ENCODE measurements around the gene EVA1C. TPM values are rescaled to one million over a fixed set of nuclear protein-coding genes. Genes with fewer than 3 reads are reported as not detected.
A peak's percentile ranks its signal among the peaks of the same experiment; 100 is the strongest.
"Not testable (repeated sequence)": the region's sequence is repeated elsewhere in the genome, so short reads cannot be mapped to it uniquely, and the experiment has no call there.

EVA1C gene
- total and polyA plus RNA-seq, 7 donors, result 5.5 to 10.7 (median 6.1) TPM

DNA sequence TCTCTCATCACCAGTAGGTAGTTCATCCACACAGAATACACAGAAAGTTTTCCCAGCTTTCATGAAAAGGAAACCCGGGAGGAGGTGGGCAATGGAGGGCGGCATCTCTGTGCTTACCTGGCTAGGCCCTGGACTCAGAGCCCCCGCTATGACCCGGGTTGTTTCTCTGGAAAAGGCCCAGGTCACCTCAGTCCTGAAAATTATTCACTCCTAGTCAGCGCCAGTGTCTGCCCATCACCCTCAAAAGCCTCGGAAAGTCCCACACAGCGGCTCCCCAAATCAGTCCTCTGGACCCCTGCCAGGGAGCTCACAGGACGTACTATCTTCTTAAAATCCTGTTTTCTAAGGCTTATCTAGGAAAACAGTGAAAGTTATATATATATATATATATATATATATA is 121.6 kb downstream of the EVA1C start:
- intact Hi-C loops (cut with DNase I), result no loop called here
- Histone ChIP-seq H3K27ac (no peak overlapping the region), H3K27me3 (ENCODE audit: insufficient read depth in 3 of 3, low read length in 2 of 3) (no peaks in the 10 kb centered on the region), H3K36me3 (ENCODE audit: insufficient read depth in 1 of 2, low read depth in 1 of 2) (no peaks in the 10 kb centered on the region), H3K4me3 (no peak overlapping the region), H3K4me1 (no peaks in the 10 kb centered on the region), H3K9me3 (no peaks in the 10 kb centered on the region)
- no peak for ATAC-seq
- TF ChIP-seq, protein P1, sequence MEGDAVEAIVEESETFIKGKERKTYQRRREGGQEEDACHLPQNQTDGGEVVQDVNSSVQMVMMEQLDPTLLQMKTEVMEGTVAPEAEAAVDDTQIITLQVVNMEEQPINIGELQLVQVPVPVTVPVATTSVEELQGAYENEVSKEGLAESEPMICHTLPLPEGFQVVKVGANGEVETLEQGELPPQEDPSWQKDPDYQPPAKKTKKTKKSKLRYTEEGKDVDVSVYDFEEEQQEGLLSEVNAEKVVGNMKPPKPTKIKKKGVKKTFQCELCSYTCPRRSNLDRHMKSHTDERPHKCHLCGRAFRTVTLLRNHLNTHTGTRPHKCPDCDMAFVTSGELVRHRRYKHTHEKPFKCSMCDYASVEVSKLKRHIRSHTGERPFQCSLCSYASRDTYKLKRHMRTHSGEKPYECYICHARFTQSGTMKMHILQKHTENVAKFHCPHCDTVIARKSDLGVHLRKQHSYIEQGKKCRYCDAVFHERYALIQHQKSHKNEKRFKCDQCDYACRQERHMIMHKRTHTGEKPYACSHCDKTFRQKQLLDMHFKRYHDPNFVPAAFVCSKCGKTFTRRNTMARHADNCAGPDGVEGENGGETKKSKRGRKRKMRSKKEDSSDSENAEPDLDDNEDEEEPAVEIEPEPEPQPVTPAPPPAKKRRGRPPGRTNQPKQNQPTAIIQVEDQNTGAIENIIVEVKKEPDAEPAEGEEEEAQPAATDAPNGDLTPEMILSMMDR (IDR thresholded peaks at IDR 0.05), result no peak
- WGBS, 3 donors, result 87 to 90% (median 88%) methylated on average over 8 of the region's 8 CpGs
- no peak for DNase-seq

DNA sequence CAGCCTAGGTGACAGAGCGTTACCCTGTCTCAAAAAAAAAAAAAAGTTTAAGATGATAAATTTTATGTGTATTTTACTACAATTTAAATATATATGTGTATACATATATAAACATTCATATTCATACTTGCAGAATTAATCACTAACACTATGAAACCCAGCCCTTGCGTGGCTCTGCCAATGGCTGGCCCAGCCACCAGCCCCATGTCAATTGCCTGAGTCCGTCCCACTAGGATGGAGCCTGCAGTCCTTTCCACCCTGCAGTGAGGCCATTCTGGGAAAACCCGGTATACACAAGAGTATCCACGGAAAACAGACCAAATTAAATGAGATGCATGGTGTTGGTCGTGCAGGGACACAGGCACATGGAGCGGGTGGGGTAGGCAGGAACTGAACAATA is 123.1 kb downstream of the EVA1C start:
- Histone ChIP-seq H3K27me3 (ENCODE audit: insufficient read depth in 3 of 3, low read length in 2 of 3) (no peaks in the 10 kb centered on the region), H3K9me3 (no peaks in the 10 kb centered on the region), H3K27ac (no peak overlapping the region), H3K4me1 (no peaks in the 10 kb centered on the region), H3K4me3 (no peak overlapping the region), H3K36me3 (ENCODE audit: insufficient read depth in 1 of 2, low read depth in 1 of 2) (no peaks in the 10 kb centered on the region)
- DNase-seq, result no peak
- TF ChIP-seq, protein P1 (IDR thresholded peaks at IDR 0.05), result no peak
- ATAC-seq, result no peak
- 93 to 98% (median 95%) methylated on average over 7 of the region's 7 CpGs for WGBS, 3 donors
- intact Hi-C loops (cut with DNase I), result no loop called here

- Histone ChIP-seq H3K27me3 (ENCODE audit: insufficient read depth in 3 of 3, low read length in 2 of 3) (no peaks in the 10 kb centered on the region), H3K4me3 (no peak overlapping the region), H3K9me3 (no peaks in the 10 kb centered on the region), H3K4me1 (no peaks in the 10 kb centered on the region), H3K27ac (no peak overlapping the region), H3K36me3 (ENCODE audit: insufficient read depth in 1 of 2, low read depth in 1 of 2) (no peaks in the 10 kb centered on the region)
- TF ChIP-seq, protein P1 (IDR thresholded peaks at IDR 0.05), result no peak
- ATAC-seq (peak in 3 of 4 donors; percentile 43 to 54 (median 50)), DNase-seq (no peak)
- WGBS, 3 donors, result 57 to 76% (median 64%) methylated on average over 3 of the region's 3 CpGs
- intact Hi-C loops (cut with DNase I), result no loop called here
Measured at GRCh38 chr21:32537569-32537881, 125.0 kb downstream of the EVA1C start.

- Histone ChIP-seq H3K4me3 (no peak overlapping the region), H3K36me3 (ENCODE audit: insufficient read depth in 1 of 2, low read depth in 1 of 2) (no peaks in the 10 kb centered on the region), H3K9me3 (no peaks in the 10 kb centered on the region), H3K27me3 (ENCODE audit: insufficient read depth in 3 of 3, low read length in 2 of 3) (no peaks in the 10 kb centered on the region), H3K27ac (no peak overlapping the region), H3K4me1 (no peaks in the 10 kb centered on the region)
- TF ChIP-seq, protein P1 (IDR thresholded peaks at IDR 0.05), result no peak
- 77 to 85% (median 81%) methylated on average over 11 of the region's 11 CpGs for WGBS, 3 donors
- ATAC-seq (no peak), DNase-seq (no peak)
- intact Hi-C loops (cut with DNase I), result no loop called here
Measured at GRCh38 chr21:32538147-32538792, 125.8 kb downstream of the EVA1C start.

DNA sequence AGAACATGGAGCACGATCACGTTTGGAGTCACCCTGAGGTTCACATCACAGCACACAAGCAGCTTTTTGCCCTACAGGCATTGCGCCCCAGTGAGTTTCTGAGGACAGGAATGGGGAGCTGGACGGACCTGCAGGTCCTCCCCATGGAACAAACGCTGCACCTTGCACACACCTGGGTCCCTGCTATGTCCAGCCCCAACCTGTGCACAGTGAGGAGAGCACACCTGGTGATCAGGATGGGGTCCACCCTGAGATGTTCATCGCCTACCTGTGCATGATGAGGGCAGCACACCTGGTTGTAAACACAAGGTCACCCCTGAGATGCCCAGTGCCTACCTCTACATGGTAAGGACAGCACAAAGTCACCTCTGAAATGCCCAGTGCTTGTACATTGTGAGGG is 126.9 kb downstream of the EVA1C start:
- no peak for ATAC-seq
- intact Hi-C loops (cut with DNase I), result no loop called here
- DNase-seq, result no peak
- no peaks in the 10 kb centered on the region for H3K36me3 ChIP-seq (ENCODE audit: insufficient read depth in 1 of 2, low read depth in 1 of 2)
- TF ChIP-seq, protein P1 (IDR thresholded peaks at IDR 0.05), result no peak
- H3K27me3 ChIP-seq (ENCODE audit: insufficient read depth in 3 of 3, low read length in 2 of 3), result no peaks in the 10 kb centered on the region
- no peaks in the 10 kb centered on the region for H3K9me3 ChIP-seq
- H3K27ac ChIP-seq, result no peak overlapping the region
- no peaks in the 10 kb centered on the region for H3K4me1 ChIP-seq
- no peak overlapping the region for H3K4me3 ChIP-seq
- WGBS, 3 donors, result 85 to 88% (median 87%) methylated on average over 6 of the region's 6 CpGs

GRCh38 chr21:32543056-32543455 is 130.6 kb downstream of the EVA1C start:
- H3K27ac ChIP-seq; DNase-seq; H3K4me1 ChIP-seq; H3K36me3 ChIP-seq (ENCODE audit: insufficient read depth in 1 of 2, low read depth in 1 of 2); H3K9me3 ChIP-seq; ATAC-seq; H3K4me3 ChIP-seq; H3K27me3 ChIP-seq (ENCODE audit: insufficient read depth in 3 of 3, low read length in 2 of 3); intact Hi-C loops (cut with DNase I): not testable (repeated sequence)
- WGBS, 3 donors, result 93 to 98% (median 96%) methylated on average over 1 to 2 of the region's 2 CpGs

All from psoas muscle (tissue), 8 donors.